Neuronal stem cell (in vitro differentiated cells): ENCODE measurements around the gene SMAD7.

ENCODE experiments used
- DNase-seq: peaks from one replicate; pipeline ENCODE4 v3.0.0-alpha.2; 2013; ENCODE audit warnings: low spot score
- H2AFZ ChIP-seq: one replicate; pipeline ENCODE4 v1.6.1; 2013; ENCODE audit warnings: mild to moderate bottlenecking, low read length, inconsistent platforms
- H2AK5ac ChIP-seq: 2 replicates; pipeline ENCODE4 v1.6.1; 2013; ENCODE audit warnings: low read depth, mild to moderate bottlenecking, inconsistent platforms, low read length, moderate library complexity, mixed read lengths
- H2BK120ac ChIP-seq: 2 replicates; pipeline ENCODE4 v1.6.1; 2013; ENCODE audit warnings: low read depth, mild to moderate bottlenecking, inconsistent platforms, low read length, moderate library complexity, mixed read lengths
- H2BK12ac ChIP-seq: one replicate; pipeline ENCODE4 v1.6.1; 2013; ENCODE audit warnings: low read length, inconsistent platforms
- H2BK15ac ChIP-seq: 2 replicates; pipeline ENCODE4 v1.6.1; 2013; ENCODE audit warnings: mild to moderate bottlenecking, low read length, inconsistent platforms, mixed read lengths
- H2BK5ac ChIP-seq: one replicate; pipeline ENCODE4 v1.6.1; 2013; ENCODE audit warnings: inconsistent platforms, mild to moderate bottlenecking, low read length, moderate library complexity
- H3K14ac ChIP-seq: one replicate; pipeline ENCODE4 v1.6.1; 2013; ENCODE audit warnings: low read length, inconsistent platforms
- H3K18ac ChIP-seq: 2 replicates; pipeline ENCODE4 v1.6.1; 2013; ENCODE audit warnings: low read length, inconsistent platforms
- H3K23ac ChIP-seq: 2 replicates; pipeline ENCODE4 v1.6.1; 2013; ENCODE audit warnings: low read depth, mild to moderate bottlenecking, mixed read lengths, low read length, inconsistent platforms; ENCODE audit not compliant: poor library complexity
- H3K27ac ChIP-seq: replicated peaks from 3 replicates; pipeline ENCODE4 v1.5.1; 2013; ENCODE audit warnings: low read length, inconsistent platforms
- H3K27me3 ChIP-seq, 3 experiments: 2 replicates each; pipeline ENCODE4 v1.6.1; 2013; ENCODE audit warnings: low read length in 3 of 3, mild to moderate bottlenecking in 2 of 3, inconsistent platforms in 1 of 3, low read depth in 1 of 3, mixed read lengths in 1 of 3, moderate library complexity in 1 of 3; ENCODE audit not compliant: control insufficient read depth in 3 of 3, insufficient read depth in 3 of 3
- H3K36me3 ChIP-seq, 2 donors: replicated peaks in 1 of 2; 2 replicates each; pipeline ENCODE4 v1.6.1; 2013; ENCODE audit warnings: low read length in 2 of 2; ENCODE audit not compliant: control insufficient read depth in 2 of 2, insufficient read depth in 2 of 2
- H3K4ac ChIP-seq: 2 replicates; pipeline ENCODE4 v1.6.1; 2013; ENCODE audit warnings: inconsistent platforms, mild to moderate bottlenecking, low read length, moderate library complexity
- H3K4me1 ChIP-seq, 2 donors: 1 replicate in 1 of 2; 2 replicates in 1 of 2; pipeline ENCODE4 v1.6.1; 2013; ENCODE audit warnings: low read length in 2 of 2, low read depth in 1 of 2; ENCODE audit not compliant: control insufficient read depth in 2 of 2, insufficient read depth in 1 of 2
- H3K4me2 ChIP-seq: one replicate; pipeline ENCODE4 v1.6.1; 2013; ENCODE audit warnings: mild to moderate bottlenecking, low read length, inconsistent platforms; ENCODE audit not compliant: insufficient read depth, poor library complexity, severe bottlenecking
- H3K4me3 ChIP-seq, 2 donors: 2 replicates each; pipeline ENCODE4 v1.5.1; 2013; ENCODE audit warnings: low read length in 2 of 2, mild to moderate bottlenecking in 2 of 2, inconsistent platforms in 1 of 2, moderate library complexity in 1 of 2
- H3K79me1 ChIP-seq: one replicate; pipeline ENCODE4 v1.6.1; 2013; ENCODE audit warnings: low read depth, mild to moderate bottlenecking, inconsistent platforms, low read length, moderate library complexity
- H3K9ac ChIP-seq: one replicate; pipeline ENCODE4 v1.6.1; 2013; ENCODE audit warnings: mild to moderate bottlenecking, low read depth, low read length, inconsistent platforms; ENCODE audit not compliant: poor library complexity
- H3K9me3 ChIP-seq, 2 donors: replicated peaks in 1 of 2; 2 replicates each; pipeline versions ENCODE3 to v1.6.1; 2013; ENCODE audit warnings: low read length in 2 of 2, mild to moderate bottlenecking in 2 of 2, inconsistent platforms in 1 of 2, low read depth in 1 of 2, mixed read lengths in 1 of 2, moderate library complexity in 1 of 2; ENCODE audit not compliant: control insufficient read depth in 2 of 2, insufficient read depth in 1 of 2
- H4K8ac ChIP-seq: one replicate; pipeline ENCODE4 v1.6.1; 2013; ENCODE audit warnings: low read depth, mild to moderate bottlenecking, inconsistent platforms, low read length, moderate library complexity
- H4K91ac ChIP-seq: one replicate; pipeline ENCODE4 v1.6.1; 2013; ENCODE audit warnings: low read length, low read depth, mild to moderate bottlenecking, inconsistent platforms; ENCODE audit not compliant: poor library complexity
- WGBS, 2 donors: extraction: QIAGEN DNeasy Blood & Tissue Kit; methylation state at CpG; one replicate each; pipeline ENCODE4 v1.1.7; 2013; ENCODE audit warnings: missing lambda C conversion rate in 2 of 2, mixed read lengths in 1 of 2; ENCODE audit not compliant: insufficient read length in 2 of 2, insufficient replicate concordance in 1 of 2; ENCODE audit errors: extremely low coverage in 2 of 2; 5-methylcytosine and 5-hydroxymethylcytosine counted together

SMAD7 gene

GRCh38 chr18:48942086-48942485, 8.7 kb downstream of the SMAD7 start:
- H3K4ac ChIP-seq: no peak overlapping the region
- H3K27ac ChIP-seq: no peak overlapping the region
- H3K4me3 ChIP-seq: no peak overlapping the region
- no peaks in the 10 kb centered on the region for H3K9me3 ChIP-seq
- no peak overlapping the region for H2BK12ac ChIP-seq
- H2BK120ac ChIP-seq: no peak overlapping the region
- no CpG with 5 or more reads among the region's 8 CpGs for WGBS, 2 donors
- no peak overlapping the region for H3K14ac ChIP-seq
- H3K23ac ChIP-seq: no peak overlapping the region
- H2BK5ac ChIP-seq: no peak overlapping the region
- H3K9ac ChIP-seq: no peak overlapping the region
- H2AFZ ChIP-seq: no peak overlapping the region
- no peak overlapping the region for H4K8ac ChIP-seq
- H2AK5ac ChIP-seq: no peak overlapping the region
- no peak overlapping the region for H4K91ac ChIP-seq
- DNase-seq: no peak
- H3K4me1 ChIP-seq: peaks cover 28 to 35% of the 10 kb centered on the region in 2 donors
- peaks cover 0 to 1% (median 0%) of the 10 kb centered on the region in 3 experiments for H3K27me3 ChIP-seq
- no peak overlapping the region for H2BK15ac ChIP-seq
- peaks cover 0 to 31% of the 10 kb centered on the region in 2 donors for H3K36me3 ChIP-seq
- no peak overlapping the region for H3K4me2 ChIP-seq
- H3K79me1 ChIP-seq: no peaks in the 10 kb centered on the region
- H3K18ac ChIP-seq: no peak overlapping the region

- Histone ChIP-seq H3K27me3 (no peaks in the 10 kb centered on the region), H3K23ac (no peak overlapping the region), H3K4me2 (no peak overlapping the region), H2BK12ac (no peak overlapping the region), H3K27ac (no peak overlapping the region), H3K4ac (no peak overlapping the region), H4K8ac (no peak overlapping the region), H3K18ac (no peak overlapping the region), H3K14ac (no peak overlapping the region), H2BK15ac (no peak overlapping the region), H3K4me1 (peaks cover 25 to 36% of the 10 kb centered on the region in 2 donors), H2AFZ (no peak overlapping the region), H3K9ac (no peak overlapping the region), H2AK5ac (no peak overlapping the region), H3K79me1 (no peaks in the 10 kb centered on the region), H2BK5ac (no peak overlapping the region), H2BK120ac (no peak overlapping the region), H4K91ac (no peak overlapping the region), H3K9me3 (no peaks in the 10 kb centered on the region), H3K4me3 (no peak overlapping the region), H3K36me3 (peaks cover 0 to 31% of the 10 kb centered on the region in 2 donors)
- no peak for DNase-seq
- WGBS, 2 donors: no CpG with 5 or more reads among the region's 7 CpGs
These were observed 9.1 kb downstream of the SMAD7 start for GRCh38 chr18:48941672-48942071.

GRCh38 chr18:48940854-48941611, 9.7 kb downstream of the SMAD7 start:
- Histone ChIP-seq H4K8ac (no peak overlapping the region), H3K4me3 (no peak overlapping the region)

GRCh38 chr18:48939205-48940097, 11.3 kb downstream of the SMAD7 start:
- Histone ChIP-seq H2BK120ac (no peak overlapping the region), H4K91ac (no peak overlapping the region), H2BK15ac (no peak overlapping the region), H3K4me1 (peaks cover 18 to 33% of the 10 kb centered on the region in 2 donors), H3K9ac (no peak overlapping the region), H3K14ac (no peak overlapping the region), H2BK5ac (no peak overlapping the region), H4K8ac (no peak overlapping the region), H2AFZ (peak overlapping the region; percentile 73), H3K27ac (peak overlapping the region; percentile 27), H3K18ac (peak overlapping the region; percentile 5), H2BK12ac (no peak overlapping the region), H3K27me3 (no peaks in the 10 kb centered on the region), H3K79me1 (no peaks in the 10 kb centered on the region), H3K4me2 (peak overlapping the region; percentile 22), H3K9me3 (no peaks in the 10 kb centered on the region), H3K4me3 (no peak overlapping the region), H3K36me3 (peaks cover 0 to 27% of the 10 kb centered on the region in 2 donors), H2AK5ac (no peak overlapping the region), H3K4ac (no peak overlapping the region), H3K23ac (no peak overlapping the region)
- no CpG with 5 or more reads among the region's 16 CpGs for WGBS, 2 donors
- no peak for DNase-seq

More at GRCh38 chr18:48940854-48941611, 9.7 kb downstream of the SMAD7 start:
- no peaks in the 10 kb centered on the region for H3K79me1 ChIP-seq
- no peak overlapping the region for H3K27ac ChIP-seq
- no peaks in the 10 kb centered on the region for H3K9me3 ChIP-seq
- no peak overlapping the region for H2AFZ ChIP-seq
- no peaks in the 10 kb centered on the region for H3K27me3 ChIP-seq
- DNase-seq: no peak
- H3K23ac ChIP-seq: no peak overlapping the region
- no CpG with 5 or more reads among the region's 14 CpGs for WGBS, 2 donors
- peak overlapping the region; percentile 43 for H2BK12ac ChIP-seq
- no peak overlapping the region for H2BK120ac ChIP-seq
- H2AK5ac ChIP-seq: no peak overlapping the region
- no peak overlapping the region for H3K9ac ChIP-seq
- H3K4ac ChIP-seq: no peak overlapping the region
- no peak overlapping the region for H2BK15ac ChIP-seq
- peaks cover 19 to 33% of the 10 kb centered on the region in 2 donors for H3K4me1 ChIP-seq
- H3K14ac ChIP-seq: no peak overlapping the region
- peak overlapping the region; percentile 2 for H3K18ac ChIP-seq
- H4K91ac ChIP-seq: no peak overlapping the region
- no peak overlapping the region for H2BK5ac ChIP-seq
- H3K4me2 ChIP-seq: no peak overlapping the region
- peaks cover 0 to 31% of the 10 kb centered on the region in 2 donors for H3K36me3 ChIP-seq
